GM04503 (cell line): ENCODE data around the gene OSBPL6.
A peak's percentile ranks its signal among the peaks of the same experiment; 100 is the strongest.

Experiments
- DNase-seq: peaks from one replicate; pipeline ENCODE4 v3.0.0-alpha.2; 2012; ENCODE audit warnings: low read depth

Gene OSBPL6

DNA sequence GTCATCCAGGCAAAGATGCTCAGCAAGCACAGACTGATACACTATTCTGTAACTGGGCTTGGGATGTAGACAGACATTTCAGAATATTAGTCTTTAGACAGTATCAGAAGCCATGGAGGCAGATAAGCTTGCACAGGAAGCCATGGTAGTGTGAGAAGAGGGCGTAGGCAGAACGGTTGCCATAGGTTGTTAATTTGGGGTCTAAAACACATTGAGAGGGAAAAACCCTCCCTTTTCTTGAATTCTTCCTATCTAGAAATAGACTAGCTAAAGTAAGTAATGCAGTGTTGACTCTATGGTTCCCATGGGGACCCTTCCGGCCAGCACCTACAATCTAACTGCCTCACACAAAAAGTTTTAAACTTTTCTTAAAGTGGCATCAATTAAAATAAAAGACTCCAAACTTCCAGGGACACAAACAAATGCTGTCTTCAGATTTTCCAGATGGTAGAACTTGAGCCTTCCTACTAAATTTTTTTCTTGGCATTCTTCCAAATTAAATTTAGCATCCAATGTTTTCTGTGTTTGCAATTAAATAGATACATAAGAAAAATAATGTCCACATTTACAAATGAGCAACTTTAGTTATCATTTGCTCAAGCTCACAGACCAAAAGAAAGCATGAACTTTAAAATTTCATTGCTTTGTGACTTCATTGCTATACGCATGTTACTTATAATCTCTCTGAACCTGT lies 254.8 kb downstream of the OSBPL6 start:
- DNase-seq = no peak

DNA sequence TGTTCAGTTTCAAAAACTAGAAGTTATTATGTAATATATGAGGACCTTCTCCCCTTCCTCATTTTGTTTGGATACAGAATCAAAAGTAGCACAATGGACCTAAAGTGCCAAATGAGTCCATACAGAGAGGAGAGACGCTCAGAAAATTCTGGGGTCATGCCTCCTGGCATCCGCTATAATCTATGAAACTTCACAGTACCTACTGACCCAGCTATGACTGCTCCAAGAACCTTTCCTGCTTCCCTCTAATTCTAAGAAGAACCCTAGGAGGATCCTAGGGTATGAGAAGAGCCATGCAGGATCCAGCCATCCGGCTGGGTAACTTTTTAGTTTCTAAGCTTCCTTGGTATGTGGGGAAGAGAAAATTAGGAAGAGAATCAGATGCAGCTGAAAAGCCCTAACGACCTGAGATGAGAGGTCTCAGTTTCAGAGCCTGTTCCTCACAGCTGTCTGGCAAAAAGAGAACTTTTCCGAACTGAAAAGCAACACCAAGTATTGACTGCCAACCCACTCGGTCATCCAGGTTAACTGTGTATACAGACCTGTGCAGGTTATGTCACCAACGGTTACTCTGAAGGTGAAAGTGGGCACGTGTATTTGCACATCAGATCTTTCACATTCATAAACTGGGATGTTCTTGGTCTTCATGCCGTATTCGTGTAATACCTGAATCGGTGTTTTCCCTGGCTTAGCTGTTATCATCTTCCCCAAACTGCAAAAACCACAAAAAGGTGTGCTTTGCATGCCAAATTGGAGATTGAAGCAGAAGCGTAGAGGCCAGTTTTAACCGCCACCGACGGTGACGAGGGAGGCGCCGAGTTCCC lies 255.6 kb downstream of the OSBPL6 start:
- no peak for DNase-seq

DNA sequence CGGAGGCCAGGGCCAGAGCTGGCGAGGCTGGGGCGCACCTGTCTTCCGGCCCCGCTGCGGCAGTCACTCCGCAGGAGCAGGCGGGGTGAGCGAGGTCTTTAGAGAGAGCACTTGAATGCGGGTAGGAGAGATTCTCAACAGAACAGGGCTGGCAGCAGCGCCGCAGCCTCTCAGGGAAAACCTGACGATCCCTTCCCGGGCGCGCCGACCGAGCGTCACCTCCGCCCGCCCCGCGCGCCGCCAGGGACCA lies 256.1 kb downstream of the OSBPL6 start:
- no peak for DNase-seq

DNA sequence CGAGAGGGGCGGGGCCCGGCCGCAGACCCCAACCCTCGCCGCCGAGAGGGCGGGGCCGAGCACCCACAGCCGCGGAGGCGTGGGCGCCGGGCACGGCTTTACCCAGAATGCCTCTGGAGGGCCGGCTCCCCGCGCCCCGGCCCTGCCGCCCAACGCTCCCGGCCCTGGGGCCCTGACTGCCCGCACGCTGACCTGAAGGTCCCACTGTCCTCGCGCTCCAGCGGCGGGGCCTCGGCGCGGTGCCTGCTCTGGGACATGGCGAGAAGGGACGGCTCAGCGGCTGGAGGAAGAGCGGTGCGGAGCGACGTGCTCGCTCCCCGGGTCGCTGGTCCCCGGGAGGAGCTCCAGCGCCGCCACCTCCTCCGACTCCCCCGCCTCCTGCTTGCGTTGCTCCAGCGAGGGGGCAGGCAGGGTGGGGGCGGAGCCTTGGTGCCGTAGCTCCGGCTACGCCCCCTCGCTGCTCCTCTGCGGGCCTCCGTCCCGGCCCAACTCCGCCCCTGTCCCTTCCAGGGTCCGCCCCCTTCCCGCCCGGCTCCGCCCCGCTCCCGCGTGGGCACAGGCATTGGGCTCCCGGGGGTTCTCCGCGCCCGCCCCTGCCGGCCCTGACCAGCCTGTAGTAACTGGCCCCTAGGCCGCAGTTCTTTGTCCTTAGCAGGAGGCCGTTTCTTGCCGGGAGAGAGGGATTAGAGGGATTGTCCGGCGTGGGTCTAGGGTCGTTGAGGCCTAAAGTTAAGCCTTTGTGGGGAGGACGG lies 256.6 kb downstream of the OSBPL6 start, which contains the start of the genes PJVK and PRKRA:
Gene PJVK (plus strand): TSS at position 605 of the 752 bp plus-strand sequence. CDS start 2,032 bp downstream, outside the sequence.
Gene PRKRA (minus strand): TSS at position 402 of the 752 bp plus-strand sequence. CDS start 145 bp downstream, at position 257.
- DNase-seq = peak; percentile 75

DNA sequence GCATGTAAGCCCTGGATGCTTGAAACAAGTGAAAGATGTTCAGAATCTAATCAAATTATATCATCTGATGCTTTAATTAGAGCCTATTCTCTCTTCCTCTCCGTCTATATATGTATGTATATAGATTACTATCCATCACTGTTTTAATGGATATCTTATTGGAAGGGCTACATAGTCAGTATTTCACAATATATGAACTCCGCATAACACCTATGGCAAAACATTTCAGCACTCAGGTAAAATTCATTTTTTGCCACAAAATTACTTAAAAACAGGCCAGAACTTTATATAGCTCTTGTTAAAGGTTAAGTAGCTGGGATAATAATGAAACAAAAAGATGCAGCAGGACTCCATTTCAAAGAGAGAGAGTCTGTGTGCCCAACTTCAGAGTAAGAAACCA lies 258.0 kb downstream of the OSBPL6 start:
- no peak for DNase-seq
